ENCODE results near the gene C12orf76. TPM values are rescaled to one million over a fixed set of nuclear protein-coding genes. Genes with fewer than 3 reads are reported as not detected.

Gene C12orf76
- total RNA-seq, 1 donor from 2014 or later = 19.7 TPM

GRCh38 chr12:109999649-109999971, 48.7 kb downstream of the C12orf76 start:
- Histone ChIP-seq H3K27me3 (ENCODE audit: low read depth) (no peaks in the 10 kb centered on the region), H3K9me3 (no peaks in the 10 kb centered on the region), H3K4me1 (peaks cover 51% of the 10 kb centered on the region), H3K27ac (peak overlapping the region; percentile 96), H3K4me3 (peak overlapping the region; percentile 97), H3K36me3 (no peaks in the 10 kb centered on the region)
- TF ChIP-seq CTCF (IDR thresholded peaks at IDR 0.05) = no peak
- intact Hi-C loops (cut with DNase I) = no loop called here
- ATAC-seq = no peak
- peak; percentile 48 for DNase-seq

- no peak for TF ChIP-seq CTCF (IDR thresholded peaks at IDR 0.05)
- ATAC-seq (peak; percentile 91 to 92), DNase-seq (peak; percentile 92)
- peaks cover 55% of the 10 kb centered on the region for H3K4me1 ChIP-seq
- peak within 1 kb of the TSS; percentile 96 for H3K27ac ChIP-seq
- no peaks in the 10 kb centered on the region for H3K36me3 ChIP-seq
- no peaks in the 10 kb centered on the region for H3K9me3 ChIP-seq
- no peaks in the 10 kb centered on the region for H3K27me3 ChIP-seq (ENCODE audit: low read depth)
- intact Hi-C loops (cut with DNase I) = no loop called here
- peak within 1 kb of the TSS; percentile 97 for H3K4me3 ChIP-seq
Observed at GRCh38 chr12:109998904-109999648, 49.2 kb downstream of the C12orf76 start, which contains the start of gene ANKRD13A. Gene ANKRD13A, plus strand, starts transcription at chr12:109999430. Its CDS starts 259 bp downstream, at chr12:109999689.

GRCh38 chr12:109998241-109998903, 50.0 kb downstream of the C12orf76 start:
- Histone ChIP-seq H3K4me3 (peak overlapping the region; percentile 97), H3K27ac (peak overlapping the region; percentile 96), H3K9me3 (no peaks in the 10 kb centered on the region), H3K36me3 (no peaks in the 10 kb centered on the region), H3K4me1 (peaks cover 57% of the 10 kb centered on the region), H3K27me3 (ENCODE audit: low read depth) (no peaks in the 10 kb centered on the region)
- no peak for TF ChIP-seq CTCF (IDR thresholded peaks at IDR 0.05)
- intact Hi-C loops (cut with DNase I) = no loop called here
- ATAC-seq (no peak), DNase-seq (no peak)

GRCh38 chr12:109997393-109997792, 50.9 kb downstream of the C12orf76 start:
- no peak for DNase-seq
- no peak for TF ChIP-seq CTCF (IDR thresholded peaks at IDR 0.05)
- ATAC-seq = no peak
- no peak overlapping the region for H3K4me3 ChIP-seq
- no peak overlapping the region for H3K27ac ChIP-seq
- intact Hi-C loops (cut with DNase I) = no loop called here
- no peaks in the 10 kb centered on the region for H3K36me3 ChIP-seq
- H3K27me3 ChIP-seq (ENCODE audit: low read depth) = no peaks in the 10 kb centered on the region
- no peaks in the 10 kb centered on the region for H3K9me3 ChIP-seq
- peaks cover 60% of the 10 kb centered on the region for H3K4me1 ChIP-seq

GRCh38 chr12:109996483-109996853, 51.9 kb downstream of the C12orf76 start:
- intact Hi-C loops (cut with DNase I) = no loop called here
- no peak for TF ChIP-seq CTCF (IDR thresholded peaks at IDR 0.05)

More at GRCh38 chr12:109996483-109996853, 51.9 kb downstream of the C12orf76 start:
- Histone ChIP-seq H3K9me3 (no peaks in the 10 kb centered on the region), H3K4me1 (peaks cover 51% of the 10 kb centered on the region), H3K36me3 (no peaks in the 10 kb centered on the region), H3K4me3 (peak overlapping the region; percentile 98), H3K27me3 (ENCODE audit: low read depth) (no peaks in the 10 kb centered on the region), H3K27ac (peak overlapping the region; percentile 94)
- no peak for ATAC-seq
- DNase-seq = no peak
